HG02642 (cell line): ENCODE results near the gene ABCF3.

ENCODE experiments used
- ATAC-seq: cut with Tn5 transposase; IDR thresholded peaks from one replicate; pipeline ENCODE4 v1.9.1; 2021; ENCODE audit warnings: mild to moderate bottlenecking; ENCODE audit not compliant: unreplicated experiment, poor library complexity

Gene ABCF3

DNA sequence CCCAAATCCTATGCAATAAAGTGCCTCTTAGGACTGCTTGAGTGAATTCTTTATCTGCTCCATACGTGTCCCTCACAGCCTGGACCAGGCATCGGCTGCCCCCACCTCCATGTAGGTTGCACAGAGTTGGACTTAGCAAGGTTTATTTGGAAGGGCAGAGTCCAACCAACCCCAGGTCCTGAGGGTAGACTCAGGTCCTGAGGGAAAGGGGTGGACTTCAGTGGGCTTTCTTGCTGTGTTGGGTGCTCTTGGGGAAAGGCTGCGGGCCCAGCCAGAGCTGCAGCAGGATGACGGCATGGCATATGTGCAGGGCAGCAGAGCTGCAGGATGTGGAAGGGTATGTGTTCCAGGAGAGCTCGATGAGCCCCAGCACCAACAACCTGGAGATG, 56.3 kb downstream of the ABCF3 start:
- ATAC-seq: no peak
